Body of pancreas (tissue), 4 donors: ENCODE measurements around the gene KLK8.

ENCODE experiments used
- CTCF ChIP-seq, 7 experiments: fragments of 450-650 bp in 4 of 7; fragments of 200-600 bp in 3 of 7; sonication (generic) in 3 of 7; IDR thresholded peaks; one replicate each; pipeline ENCODE4 v1.5.1; 2016 to 2019; ENCODE audit warnings: antibody characterized with exemption in 7 of 7
- POLR2A ChIP-seq, 3 donors: fragments of 450-650 bp; IDR thresholded peaks; one replicate each; pipeline ENCODE4 v1.6.1; 2016; ENCODE audit warnings: antibody characterized with exemption in 3 of 3, mild to moderate bottlenecking in 2 of 3

GRCh38 chr19:51027126-51027806 is 25.9 kb upstream of the KLK8 start:
- TF ChIP-seq CTCF (IDR thresholded peaks at IDR 0.05) (no peak), POLR2A (IDR thresholded peaks at IDR 0.05) (peak in 1 of 3 donors; percentile 43)
